GM20431 (cell line): ENCODE measurements around the gene ATP5F1A.
"Not testable (repeated sequence)": the region's sequence is repeated elsewhere in the genome, so short reads cannot be mapped to it uniquely, and the experiment has no call there.

ENCODE experiments used
- in situ Hi-C: fragments of 300-500 bp; cut with MseI, MboI; formaldehyde crosslinking; loops from one replicate; pipeline ENCODE4 v1.15.0; 2020; ENCODE audit warnings: low sequenced_read_pairs; ENCODE audit not compliant: unreplicated experiment

The ATP5F1A gene

DNA sequence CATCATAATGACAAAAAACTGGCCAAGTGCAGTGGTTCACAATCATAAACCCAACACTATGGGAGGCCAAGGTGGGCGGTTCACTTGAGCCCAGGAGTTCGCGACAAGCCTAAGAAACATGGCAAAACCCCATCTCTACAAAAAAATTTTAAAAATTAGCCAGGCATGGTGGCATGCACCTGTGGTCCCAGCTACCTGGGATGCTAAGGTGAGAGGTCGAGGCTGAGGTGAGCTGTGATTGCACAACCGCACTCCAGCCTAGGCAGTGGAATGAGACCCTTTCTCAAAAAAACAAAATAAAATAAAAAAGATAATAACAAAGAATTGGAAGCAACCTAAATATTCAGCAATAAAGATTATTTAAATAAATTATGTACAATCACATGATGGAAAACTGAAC is 47.8 kb downstream of the ATP5F1A start:
- in situ Hi-C loops, result no loop called here

DNA sequence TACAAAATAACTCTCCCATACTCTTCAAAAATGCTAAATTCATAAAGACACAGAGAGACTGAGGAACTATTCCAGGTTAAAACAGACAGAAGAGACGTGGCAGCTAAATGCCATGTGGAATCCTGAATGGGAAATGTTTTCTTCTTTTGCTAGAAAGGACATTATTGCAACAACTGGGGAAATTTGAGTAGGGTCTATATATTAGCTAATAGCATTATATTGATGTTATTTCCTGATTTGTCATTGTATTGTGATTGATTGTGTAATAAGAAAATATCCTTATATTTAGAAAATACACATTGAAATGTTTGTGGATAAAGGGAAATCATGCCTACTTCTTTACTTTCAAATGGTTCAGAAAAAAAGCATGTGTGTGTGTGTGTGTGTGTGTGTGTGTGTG is 49.5 kb downstream of the ATP5F1A start:
- in situ Hi-C loops, result no loop called here

DNA sequence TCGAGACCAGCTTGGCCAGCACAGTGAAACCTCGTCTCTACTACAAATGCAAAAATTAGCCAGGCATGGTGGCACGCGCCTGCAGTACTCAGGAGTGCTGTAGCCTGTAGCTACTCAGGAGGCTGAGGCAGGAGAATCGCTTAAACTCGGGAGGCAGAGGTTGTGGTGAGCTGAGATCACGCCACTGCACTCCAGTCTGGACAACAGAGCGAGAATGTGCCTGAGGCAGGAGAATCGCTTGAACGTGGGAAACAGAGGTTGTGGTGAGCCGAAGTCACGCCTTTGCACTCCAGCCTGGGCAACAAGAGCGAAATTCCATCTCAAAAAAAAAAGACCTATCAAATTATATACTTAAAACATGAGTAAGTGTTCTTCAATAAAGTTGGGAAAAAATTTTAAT is 50.7 kb downstream of the ATP5F1A start:
- in situ Hi-C loops, result not testable (repeated sequence)

DNA sequence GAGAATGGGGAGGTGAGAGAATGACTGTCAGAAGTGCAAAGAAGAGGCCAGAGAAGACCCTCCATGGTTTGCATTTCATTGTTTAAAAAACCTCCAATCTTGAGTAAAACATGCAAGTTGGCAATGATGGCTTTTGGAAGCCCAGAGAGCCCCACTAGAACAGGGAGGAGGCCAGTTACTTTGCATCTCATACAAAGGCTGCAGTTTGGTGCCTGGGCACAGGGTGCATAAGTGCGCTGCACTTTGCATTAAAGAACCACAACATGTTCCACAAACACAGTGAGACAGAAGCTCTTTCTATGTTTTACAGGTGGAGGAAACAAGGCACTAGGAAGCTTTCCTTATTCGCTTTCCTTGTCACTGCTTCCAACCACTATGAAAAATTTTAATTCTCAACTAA is 51.4 kb downstream of the ATP5F1A start:
- in situ Hi-C loops, result no loop called here

DNA sequence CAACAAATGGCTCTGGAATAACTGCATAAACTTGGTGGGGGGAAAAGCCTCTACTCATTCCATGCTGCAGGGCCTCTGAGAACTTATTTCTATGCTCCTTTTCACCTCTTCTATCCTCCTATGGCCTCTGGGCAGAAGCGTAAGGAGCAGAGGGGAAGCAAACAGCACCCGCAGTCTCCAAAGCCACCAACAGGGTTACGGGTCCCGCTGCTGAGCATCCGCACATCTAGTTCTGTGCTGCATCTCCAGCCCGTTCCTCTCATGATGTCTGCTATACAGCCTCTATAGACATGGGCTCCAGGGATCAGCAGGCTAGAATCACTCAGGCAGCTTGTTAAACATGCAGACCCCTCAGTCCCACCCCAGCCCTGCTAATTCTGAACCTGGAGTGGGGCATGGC is 52.0 kb downstream of the ATP5F1A start:
- in situ Hi-C loops, result no loop called here

DNA sequence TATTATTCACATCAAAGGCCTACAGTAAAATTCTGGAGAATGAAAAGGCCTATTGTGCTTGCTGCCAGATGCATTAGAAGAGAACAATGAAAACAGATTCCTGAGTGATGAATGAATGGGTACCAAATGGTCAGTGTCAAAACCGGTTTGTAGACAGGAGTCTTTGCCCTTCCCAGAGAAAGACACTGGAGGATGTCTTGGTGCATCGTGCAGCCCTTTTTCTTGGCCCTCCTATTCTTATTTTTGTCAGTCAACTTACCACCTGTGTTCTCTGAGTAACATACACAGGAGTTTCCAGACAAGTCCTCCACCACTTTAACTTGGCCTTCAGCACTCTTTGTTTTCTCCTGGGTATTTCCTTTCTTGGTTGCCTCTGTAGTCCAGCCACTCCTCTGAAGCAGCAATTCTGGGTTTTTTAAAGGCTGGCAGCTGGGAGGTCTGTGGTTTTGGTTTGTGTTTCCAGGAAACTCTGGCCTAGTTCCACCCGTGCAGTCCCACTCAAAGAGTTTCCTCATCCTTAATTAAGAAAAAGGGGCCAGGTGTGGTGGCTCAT is 55.4 kb downstream of the ATP5F1A start:
- in situ Hi-C loops, result no loop called here

DNA sequence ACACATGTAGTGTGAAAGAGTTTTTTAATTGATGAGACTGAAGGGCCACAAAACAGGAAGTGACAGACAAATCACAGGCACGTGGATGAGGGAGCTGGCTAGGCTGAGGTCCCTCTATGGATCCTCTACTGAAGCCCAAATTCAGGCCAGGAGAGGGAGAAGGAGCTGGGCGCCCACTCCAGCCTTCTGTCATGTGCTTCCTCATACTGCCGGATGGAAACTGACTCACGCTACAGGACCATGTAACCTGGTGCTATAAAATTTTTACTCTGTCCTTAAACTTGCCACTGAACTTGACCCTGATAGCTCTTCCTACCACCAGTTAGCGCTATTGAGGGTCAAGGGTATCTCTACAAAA is 57.4 kb downstream of the ATP5F1A start:
- in situ Hi-C loops, result no loop called here

DNA sequence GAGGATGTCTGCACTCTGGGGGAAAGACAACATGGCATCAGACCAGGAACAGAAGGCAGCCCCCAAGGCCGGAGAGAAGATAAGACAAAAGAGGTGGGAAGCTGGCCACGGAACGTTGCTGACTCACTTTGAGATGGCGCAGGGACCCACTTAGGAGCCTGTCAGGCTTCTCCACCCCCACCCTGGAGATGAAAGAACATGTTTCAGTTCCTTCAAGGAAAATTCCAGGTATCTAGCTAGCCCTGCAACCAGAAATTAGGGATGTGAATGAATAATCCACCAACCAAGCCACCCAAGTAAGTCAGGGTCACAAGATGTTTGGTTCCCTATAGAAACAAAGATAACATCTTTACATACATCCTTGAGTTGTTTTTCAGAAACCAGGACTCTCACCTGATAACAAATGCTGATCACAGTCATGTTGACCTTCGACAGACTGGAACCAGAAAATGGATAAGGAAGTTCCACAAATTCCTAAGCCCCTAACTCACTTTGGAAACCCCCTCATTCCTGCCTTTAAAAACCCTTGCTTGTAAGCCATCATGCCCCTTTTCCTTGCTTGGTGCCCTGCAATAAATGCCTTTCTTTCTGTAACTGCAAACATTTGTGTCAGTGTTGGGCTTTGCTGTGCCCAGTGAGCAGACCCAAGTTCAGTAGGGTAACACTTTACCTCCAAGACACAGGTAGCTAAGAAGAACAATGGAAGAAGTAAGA is 57.9 kb downstream of the ATP5F1A start:
- in situ Hi-C loops, result no loop called here

DNA sequence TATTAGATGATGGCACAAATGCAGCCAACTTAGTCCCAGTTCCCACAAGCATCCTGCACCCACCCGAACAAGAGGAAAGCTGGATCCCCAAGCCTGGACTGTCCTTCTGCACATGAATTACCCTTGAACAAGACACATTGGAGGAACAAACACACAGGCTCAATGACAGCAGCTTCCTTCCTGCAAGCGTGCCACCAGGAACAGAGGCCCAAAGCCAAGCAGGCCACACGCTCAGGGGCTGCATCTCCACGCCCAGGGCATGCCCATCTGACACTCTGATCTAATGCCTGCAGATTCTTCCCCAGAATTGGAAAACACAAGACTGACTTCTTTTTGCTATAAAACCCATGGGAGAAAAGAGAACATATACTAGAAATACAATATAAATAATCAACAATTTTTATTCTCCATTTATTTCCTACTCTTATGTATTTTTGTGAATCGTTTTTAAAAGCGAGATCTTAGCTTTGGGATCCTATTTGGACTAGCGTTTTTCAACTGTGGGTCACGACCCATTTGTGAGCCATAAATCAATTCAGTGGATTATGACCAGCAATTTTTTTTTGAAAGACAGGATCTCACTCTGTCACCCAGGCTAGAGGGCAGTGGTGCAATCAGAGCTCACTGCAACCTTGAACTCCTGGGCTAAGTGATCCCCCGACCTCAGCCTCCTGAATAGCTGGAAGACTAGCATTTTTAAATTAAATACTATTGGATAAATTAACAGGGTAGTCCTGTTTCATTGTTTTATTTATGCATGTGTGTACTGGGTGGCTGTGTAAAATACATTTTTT is 60.4 kb downstream of the ATP5F1A start:
- in situ Hi-C loops, result no loop called here

DNA sequence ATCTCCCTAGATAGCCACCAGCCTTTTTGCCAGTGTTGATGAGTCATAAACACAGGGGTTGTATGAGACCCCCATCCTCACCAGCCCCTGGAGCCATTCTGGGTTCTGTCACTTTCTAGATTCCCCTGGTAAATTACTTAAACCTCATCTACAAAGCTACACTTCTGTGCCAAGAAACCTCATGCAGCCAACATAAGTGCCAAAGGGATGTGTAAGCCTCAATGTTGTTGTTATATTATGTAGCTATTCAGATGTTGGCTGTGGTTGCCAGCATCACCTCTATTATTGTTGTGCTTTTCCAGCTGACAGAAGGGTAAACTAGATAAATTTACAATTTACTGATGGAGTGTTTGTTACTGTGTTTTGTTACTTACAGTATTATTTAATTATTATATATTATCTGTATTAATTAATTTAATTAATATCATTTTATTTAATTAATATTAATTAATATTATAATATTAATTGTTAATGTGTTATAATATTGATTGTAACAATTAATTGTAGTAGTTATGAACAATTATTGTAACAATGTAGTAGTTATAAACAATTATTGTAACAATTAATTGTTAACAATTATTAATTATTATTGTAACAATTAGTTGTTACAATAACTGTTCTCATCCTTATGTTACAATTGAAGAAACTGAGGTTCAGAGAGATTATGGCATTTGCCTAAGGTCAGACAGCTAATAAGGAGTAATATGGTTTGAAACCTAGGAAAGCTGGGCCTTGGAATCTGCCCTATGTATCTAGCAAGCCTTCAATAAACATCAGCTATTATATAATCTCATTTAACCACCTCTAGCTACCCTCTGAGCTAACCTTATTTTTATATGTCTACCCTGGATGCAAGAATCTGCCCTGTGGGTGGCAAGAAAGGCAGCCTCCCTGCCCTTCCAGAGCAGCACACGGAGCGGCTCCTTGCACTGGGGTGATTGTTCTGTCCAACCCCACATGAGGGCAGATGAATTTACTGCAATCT is 62.1 kb downstream of the ATP5F1A start:
- in situ Hi-C loops, result no loop called here

DNA sequence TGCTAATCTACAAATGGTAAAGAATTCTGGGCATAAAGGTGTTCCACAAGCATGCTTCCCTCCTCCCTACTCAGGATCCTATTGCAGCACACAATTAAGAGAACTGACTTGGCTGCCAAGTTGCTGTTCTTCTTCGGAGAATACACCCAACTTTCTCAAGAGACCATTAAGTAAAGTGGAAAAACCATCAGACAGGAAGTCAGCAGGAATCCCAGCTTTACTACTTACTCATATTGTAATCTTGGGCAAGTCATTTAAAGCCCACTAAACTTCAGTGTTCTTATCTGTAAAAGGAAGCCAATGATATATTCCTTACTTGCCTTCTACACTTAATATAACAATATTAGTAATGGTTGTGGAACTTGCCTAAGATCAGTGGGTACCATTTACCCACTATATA is 63.9 kb downstream of the ATP5F1A start:
- in situ Hi-C loops, result no loop called here

DNA sequence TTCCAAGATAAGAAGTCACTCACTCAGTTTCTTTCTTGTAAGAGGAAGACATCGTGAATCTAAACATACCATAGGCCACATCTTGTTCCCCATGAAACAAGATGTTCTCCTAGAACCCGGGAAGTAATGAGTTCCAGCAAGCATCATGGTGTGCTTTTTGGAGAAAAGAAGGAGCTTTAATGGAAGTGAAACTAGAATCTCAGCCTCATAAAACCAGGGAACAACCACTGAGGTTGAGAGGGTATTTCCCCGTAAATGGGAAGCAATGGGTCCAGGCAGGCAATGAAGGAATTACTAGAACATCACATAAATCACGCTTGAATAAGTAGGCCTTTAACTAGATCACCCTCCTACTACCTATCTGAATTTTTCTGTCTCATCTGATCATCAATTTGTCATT is 66.4 kb downstream of the ATP5F1A start:
- in situ Hi-C loops, result no loop called here
